Left cardiac atrium (tissue), 4 donors: ENCODE data around the gene CBX2. TPM values are rescaled to one million over a fixed set of nuclear protein-coding genes. Genes with fewer than 3 reads are reported as not detected.
A peak's percentile ranks its signal among the peaks of the same experiment; 100 is the strongest.
"Not testable (repeated sequence)": the region's sequence is repeated elsewhere in the genome, so short reads cannot be mapped to it uniquely, and the experiment has no call there.

Source experiments
- ATAC-seq, 2 donors: fragments of 200-7000 bp; cut with Tn5 transposase; one replicate each; pipeline ENCODE4 v1.9.1; 2020; ENCODE audit warnings: mild to moderate bottlenecking in 2 of 2, moderate library complexity in 2 of 2
- DNase-seq: peaks from one replicate; pipeline ENCODE4 v3.0.0-alpha.2; 2020
- intact Hi-C, 2 donors: fragments of 100-400 bp; cut with DNase I; formaldehyde crosslinking; loops; one replicate each; pipeline versions ENCODE4 v1.14.1 to v1.15.1; 2022 to 2023
- total RNA-seq, 2 donors: library from RNA; stranded (reverse); fragmentation: NEBNext Ultra II Directional; extraction: Animal tissue kit (Norgen Biotek cat#: 25700); gene quantifications; one replicate each; pipeline ENCODE4 v1.2.1, GENCODE V29; 2021
- donor health status: DM: no; HTN: yes; CAD: no.
- donor health status: DM: no; HTN: yes; CAD: no; lungs with severe emphysema.
- donor health status: DM: yes; HTN: yes; CAD: no.
- donor health status: Dilated cardiomyopathy.

The CBX2 gene
- total RNA-seq, 2 donors from 2014 or later, result 3.1 to 3.5 TPM

- intact Hi-C loops, result loop anchor here (10.0 kb wide), 2 partner anchors 53 to 243 kb away; partner anchors contain the start of gene CBX8 (in 1 of the 2)
- peak; percentile 73 for DNase-seq
- peak; percentile 70 to 75 for ATAC-seq
These were observed 36.0 kb upstream of the CBX2 start for GRCh38 chr17:79741751-79742588.

- DNase-seq, result no peak
- intact Hi-C loops, result loop anchor here (10.0 kb wide), 2 partner anchors 52 to 242 kb away; partner anchors contain the start of gene CBX8 (in 1 of the 2)
- ATAC-seq, result no peak
These were observed 35.4 kb upstream of the CBX2 start for GRCh38 chr17:79742589-79742918.

DNA sequence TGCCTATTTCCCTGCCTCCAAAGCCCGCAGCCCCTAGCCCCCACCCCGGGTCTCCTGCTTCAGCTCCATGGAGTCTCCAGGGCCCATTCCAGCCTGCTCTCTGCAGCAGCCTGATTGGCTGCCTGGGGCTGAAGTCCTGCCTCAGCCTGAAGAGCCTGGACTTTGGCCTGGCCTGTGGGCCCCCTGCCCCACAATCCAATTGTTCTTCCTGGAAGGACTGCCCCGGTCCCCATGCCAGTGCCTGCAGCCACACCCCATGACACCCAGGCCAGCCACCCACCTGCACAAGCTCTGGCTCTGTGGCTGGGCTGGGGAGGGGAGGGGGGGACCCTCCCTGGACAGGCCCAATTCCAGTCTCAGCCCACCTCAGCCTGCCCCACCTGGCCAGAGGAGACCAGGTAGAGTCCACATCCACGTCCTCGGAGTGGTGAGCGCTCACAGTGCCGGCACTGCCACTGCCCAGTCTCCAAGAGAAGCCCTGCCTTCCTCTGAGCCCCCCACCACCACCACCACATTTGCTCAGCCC, 34.9 kb upstream of the CBX2 start:
- intact Hi-C loops, result loop anchor here (10.0 kb wide), 2 partner anchors 52 to 242 kb away; partner anchors contain the start of gene CBX8 (in 1 of the 2)
- DNase-seq, result no peak
- no peak for ATAC-seq

GRCh38 chr17:79743614-79744013, 34.3 kb upstream of the CBX2 start:
- no peak for DNase-seq
- ATAC-seq, result no peak
- intact Hi-C loops, result loop anchor here (10.0 kb wide), 2 partner anchors 51 to 241 kb away; partner anchors contain the start of gene CBX8 (in 1 of the 2)

- intact Hi-C loops, result loop anchor here (5.0 to 10.0 kb wide), 3 partner anchors 49 to 247 kb away; partner anchors contain the start of gene CBX8 (in 1 of the 2)
- DNase-seq (no peak), ATAC-seq (no peak)
These were observed 32.3 kb upstream of the CBX2 start for GRCh38 chr17:79745641-79746105.

- no peak for ATAC-seq
- intact Hi-C loops, result loop anchor here (5.0 to 10.0 kb wide), 3 partner anchors 48 to 245 kb away; partner anchors contain the start of gene CBX8 (in 1 of the 2)
These were observed 30.9 kb upstream of the CBX2 start for GRCh38 chr17:79746889-79747507.

DNA sequence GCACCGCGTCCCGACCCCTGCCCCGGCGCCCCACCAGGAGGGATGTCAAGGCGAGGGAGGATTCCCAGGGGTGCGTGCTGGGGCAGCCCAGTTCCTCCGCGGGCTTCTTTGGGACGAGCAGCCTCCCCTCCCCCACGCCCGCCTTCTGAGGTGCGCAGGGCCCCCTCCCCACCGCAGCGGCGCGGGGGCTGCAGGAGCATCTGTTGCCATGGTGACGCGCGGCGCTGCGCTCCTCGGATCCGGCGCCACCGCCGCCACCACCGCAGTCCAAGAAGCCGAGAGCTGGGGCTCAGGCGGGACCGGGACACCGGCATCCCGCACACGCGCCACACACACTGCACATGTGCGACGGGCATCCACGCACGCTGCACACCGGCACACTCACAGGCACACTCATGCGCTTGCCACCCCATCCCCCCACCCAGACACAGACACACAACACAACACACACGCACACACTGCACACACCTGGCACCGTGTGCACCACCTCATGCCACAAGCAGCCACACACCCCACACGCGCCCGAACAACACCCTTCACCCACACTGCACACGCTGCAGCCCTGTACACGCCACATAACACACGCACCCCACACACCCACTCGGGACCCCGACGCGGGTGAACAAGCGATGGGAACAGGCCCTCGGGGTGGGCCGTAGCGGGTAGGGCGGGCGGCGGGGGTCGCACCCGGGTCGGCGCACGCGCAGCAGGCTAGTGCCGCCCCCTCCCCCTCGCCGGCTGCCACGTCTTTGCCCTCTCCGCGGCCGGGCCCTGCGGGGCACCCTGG, 30.2 kb upstream of the CBX2 start:
- intact Hi-C loops, result loop anchor here (5.0 to 10.0 kb wide), 3 partner anchors 47 to 245 kb away; partner anchors contain the start of gene CBX8 (in 1 of the 2)
- ATAC-seq (no peak), DNase-seq (no peak)

More at GRCh38 chr17:79746889-79747507, 30.9 kb upstream of the CBX2 start:
- DNase-seq, result no peak

DNA sequence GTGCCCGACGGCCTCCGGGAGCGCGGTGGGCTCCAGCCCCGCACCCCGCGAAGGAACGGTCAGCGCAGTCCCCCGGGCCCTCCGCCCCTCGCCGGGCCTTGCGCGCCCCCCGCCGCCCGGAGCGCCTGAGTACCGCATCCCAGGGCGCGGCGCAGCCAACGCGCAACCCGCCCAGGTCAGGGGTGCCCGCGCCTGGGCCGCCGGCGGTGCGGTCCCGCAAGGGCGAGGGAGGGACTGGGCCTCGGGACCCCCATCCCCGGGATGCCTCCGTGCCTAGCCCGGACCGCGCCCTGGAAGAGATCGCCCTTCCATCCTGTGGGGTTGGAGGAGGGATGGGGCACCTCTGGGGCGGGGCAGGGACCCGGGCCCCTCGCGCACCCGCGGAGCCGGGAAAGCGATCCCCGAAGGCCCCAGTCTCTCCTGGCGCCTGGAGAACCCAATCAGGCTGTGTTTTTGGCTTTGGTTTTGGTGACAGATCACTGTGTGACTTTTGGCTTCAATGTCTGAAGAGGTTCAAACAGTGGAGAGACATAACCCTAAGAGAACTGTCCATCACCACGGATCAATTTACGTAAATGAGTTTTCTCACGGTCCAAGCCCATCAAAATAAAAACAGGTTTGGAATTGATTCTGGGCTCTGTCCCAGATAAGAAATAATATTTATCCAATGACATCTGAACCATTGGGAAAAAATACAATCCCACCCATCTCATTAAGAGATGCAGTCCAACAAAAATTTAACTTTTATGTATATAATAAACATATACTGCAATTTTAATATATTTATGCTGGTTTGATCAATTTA, 29.5 kb upstream of the CBX2 start:
- ATAC-seq, result no peak
- intact Hi-C loops, result loop anchor here (5.0 to 10.0 kb wide), 3 partner anchors 46 to 244 kb away; partner anchors contain the start of gene CBX8 (in 1 of the 2)
- no peak for DNase-seq

DNA sequence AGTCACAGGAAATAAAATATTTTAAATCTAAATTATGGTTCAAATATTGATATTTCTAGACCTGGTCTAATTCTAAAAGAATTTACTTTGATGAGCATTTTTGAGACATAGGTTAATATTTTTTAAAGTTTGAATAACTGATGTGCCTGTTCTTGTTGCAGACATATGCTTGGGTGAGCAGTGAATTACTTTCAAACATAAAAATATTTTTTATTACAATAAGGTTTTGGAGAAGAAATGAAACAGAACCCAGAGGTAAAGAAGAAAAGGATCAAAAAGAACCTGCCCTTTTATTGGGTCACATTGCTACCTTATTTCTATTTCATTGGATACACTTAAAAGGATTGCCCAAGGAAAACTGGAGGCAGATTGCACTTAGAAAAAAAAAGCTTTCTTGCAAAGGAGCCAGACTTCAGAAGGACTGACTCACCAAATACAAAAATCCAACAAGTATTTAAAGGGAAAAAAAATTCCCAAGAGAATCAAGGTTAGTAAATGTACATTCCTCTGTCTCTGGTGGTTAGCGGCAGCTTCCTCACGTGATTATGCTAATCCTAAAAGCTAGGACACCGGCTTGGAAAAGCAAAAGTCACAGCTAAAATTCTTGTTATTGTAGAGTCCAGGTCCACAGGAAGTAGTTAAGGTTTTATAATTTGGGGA, 28.7 kb upstream of the CBX2 start:
- DNase-seq (no peak), ATAC-seq (no peak)
- intact Hi-C loops, result loop anchor here (5.0 to 10.0 kb wide), 3 partner anchors 46 to 243 kb away; partner anchors contain the start of gene CBX8 (in 1 of the 2)

DNA sequence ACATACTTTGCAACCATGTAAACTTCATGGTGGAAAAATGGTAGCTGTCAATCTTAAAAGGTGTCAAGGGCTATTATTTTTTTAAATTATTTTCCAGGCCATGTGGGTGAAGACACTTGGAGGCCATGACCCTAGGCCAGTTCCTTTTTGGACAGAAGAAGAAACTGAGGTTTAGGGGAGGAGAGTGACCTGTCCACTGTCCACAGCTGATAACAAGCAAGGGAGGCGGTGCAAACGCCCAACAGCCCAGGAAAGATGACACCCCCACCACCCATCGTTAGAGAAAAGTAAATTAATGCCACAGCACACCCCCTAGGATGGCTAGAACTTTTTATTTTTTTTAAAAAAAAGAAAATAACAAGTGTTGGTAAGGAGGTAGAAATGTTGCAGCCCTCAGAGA, 28.0 kb upstream of the CBX2 start:
- DNase-seq, result no peak
- intact Hi-C loops, result loop anchor here (5.0 to 10.0 kb wide), 3 partner anchors 45 to 242 kb away; partner anchors contain the start of gene CBX8 (in 1 of the 2)
- ATAC-seq, result no peak

DNA sequence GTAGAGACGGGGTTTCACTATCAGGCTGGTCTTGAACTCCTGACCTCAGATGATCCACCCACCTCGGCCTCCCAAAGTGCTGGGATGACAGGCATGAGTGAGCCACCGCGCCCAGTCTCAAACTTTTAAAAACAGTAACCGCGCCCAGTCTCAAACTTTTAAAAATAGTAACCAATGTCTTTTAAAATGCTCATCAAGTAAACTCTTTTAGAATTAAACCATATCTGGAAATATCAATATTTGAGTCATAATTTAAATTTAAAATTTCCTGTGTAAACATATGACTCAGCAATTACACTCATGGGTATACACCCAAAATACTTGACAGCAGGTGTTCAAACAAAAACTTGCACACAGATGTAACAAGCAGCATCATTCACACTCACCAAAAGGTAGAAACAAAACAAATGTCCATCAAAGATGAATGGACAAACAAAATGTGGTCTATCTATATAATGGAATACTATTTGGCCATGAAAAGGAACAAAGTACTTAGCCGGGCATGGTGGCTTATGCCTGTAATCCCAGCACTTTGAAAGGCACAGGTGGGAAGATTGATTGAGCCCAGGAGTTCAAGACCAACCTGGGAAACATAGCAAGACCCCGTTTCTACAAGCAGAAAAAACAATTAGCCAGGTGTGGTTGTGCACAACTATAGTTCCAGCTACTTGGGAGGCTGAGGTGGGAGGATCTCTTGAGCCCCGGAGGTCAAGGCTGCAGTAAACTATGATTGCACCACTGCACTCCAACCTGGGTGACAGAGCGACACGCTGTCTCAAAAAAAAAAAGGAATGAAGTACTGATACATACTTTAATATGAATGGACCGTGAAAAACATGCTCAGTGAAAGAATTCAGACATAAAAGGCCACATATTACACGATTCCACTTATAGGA, 27.1 kb upstream of the CBX2 start:
- intact Hi-C loops, result no loop called here
- ATAC-seq (no peak), DNase-seq (no peak)

- intact Hi-C loops, result no loop called here
- DNase-seq, result no peak
- ATAC-seq, result no peak
These were observed 25.8 kb upstream of the CBX2 start for GRCh38 chr17:79752175-79752574.

- DNase-seq (no peak), ATAC-seq (no peak)
- intact Hi-C loops, result no loop called here
These were observed 23.6 kb upstream of the CBX2 start for GRCh38 chr17:79754370-79754769.

DNA sequence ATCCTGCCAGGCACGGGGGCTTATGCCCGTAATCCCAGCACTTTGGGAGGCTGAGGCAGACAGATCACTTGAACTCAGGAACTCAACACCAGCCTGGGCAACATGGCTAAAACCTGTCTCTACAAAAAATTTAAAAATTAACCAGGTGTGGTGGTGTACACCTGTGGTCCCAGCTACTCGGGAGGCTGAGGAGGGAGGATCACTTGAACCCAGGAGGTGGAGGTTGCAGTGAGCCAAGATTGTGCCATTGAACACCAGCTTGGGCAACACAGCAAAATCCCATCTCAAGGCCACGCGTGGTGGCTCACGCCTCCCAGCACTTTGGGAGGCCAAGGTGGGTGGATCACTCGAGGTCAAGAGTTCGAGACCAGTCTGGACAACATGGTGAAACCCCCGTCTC, 23.0 kb upstream of the CBX2 start:
- ATAC-seq, DNase-seq, intact Hi-C loops: not testable (repeated sequence)

DNA sequence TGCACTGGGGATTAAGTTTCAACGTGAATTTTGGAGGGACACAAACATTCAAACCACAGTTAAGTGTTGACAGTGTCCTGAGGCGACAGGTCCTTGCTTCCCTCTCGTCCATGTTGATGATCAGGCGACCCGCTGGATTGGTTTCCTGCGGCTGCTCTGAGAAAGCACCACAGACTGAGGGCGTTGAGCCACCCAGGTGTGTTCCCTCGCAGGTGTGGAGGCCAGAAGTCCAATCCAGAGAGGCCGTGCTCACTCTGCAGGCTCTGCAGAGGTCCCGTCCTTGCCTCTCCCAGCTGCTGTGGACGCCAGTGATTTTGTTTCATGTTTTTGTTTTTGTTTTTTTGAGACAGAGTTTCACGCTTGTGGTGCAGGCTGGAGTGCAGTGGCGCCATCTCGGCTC, 22.4 kb upstream of the CBX2 start:
- no peak for DNase-seq
- intact Hi-C loops, result no loop called here
- no peak for ATAC-seq

- intact Hi-C loops, result no loop called here
- no peak for ATAC-seq
- DNase-seq, result no peak
These were observed 20.7 kb upstream of the CBX2 start for GRCh38 chr17:79757140-79757745.
